SK-N-SH treated with all-trans-retinoic acid at 6 μM for 48 hours (cell line): ENCODE results near the gene ARHGAP26.

ENCODE experiments used
- CREB5 ChIP-seq: fragments of 250-450 bp; sonication (Bioruptor Pico); IDR thresholded peaks from 2 replicates; pipeline ENCODE4 v1.5.1; 2020; ENCODE audit warnings: low read depth, mild to moderate bottlenecking, moderate library complexity
- CSDC2 ChIP-seq: fragments of 250-450 bp; sonication (Bioruptor Pico); IDR thresholded peaks from 2 replicates; pipeline ENCODE4 v1.5.0; 2020; ENCODE audit warnings: mild to moderate bottlenecking, moderate library complexity
- ISL1 ChIP-seq: fragments of 250-450 bp; sonication (Bioruptor Pico); IDR thresholded peaks from 2 replicates; pipeline ENCODE4 v2.1.2; 2022; ENCODE audit warnings: mild to moderate bottlenecking, moderate library complexity
- SNAI2 ChIP-seq: fragments of 250-450 bp; sonication (Bioruptor Pico); IDR thresholded peaks from 2 replicates; pipeline ENCODE4 v1.5.0; 2020; ENCODE audit warnings: mild to moderate bottlenecking, moderate library complexity
- ZFP3 ChIP-seq: fragments of 250-450 bp; sonication (Bioruptor Pico); IDR thresholded peaks from 2 replicates; pipeline ENCODE4 v1.5.0; 2020; ENCODE audit warnings: mild to moderate bottlenecking, moderate library complexity
- ZNF565 ChIP-seq: fragments of 450-650 bp; formaldehyde crosslinking; conservative IDR thresholded peaks from 2 replicates; pipeline ENCODE4 v1.5.0; 2020; ENCODE audit warnings: low read depth, mild to moderate bottlenecking, moderate library complexity
- ZNF70 ChIP-seq: fragments of 450-650 bp; formaldehyde crosslinking; IDR thresholded peaks from 2 replicates; pipeline ENCODE4 v1.5.0; 2020; ENCODE audit warnings: mild to moderate bottlenecking, moderate library complexity
- ZNF8 ChIP-seq: fragments of 450-650 bp; formaldehyde crosslinking; IDR thresholded peaks from 2 replicates; pipeline ENCODE4 v1.5.0; 2020; ENCODE audit warnings: mild to moderate bottlenecking, moderate library complexity
- TF ChIP-seq, protein P1 (sequence below): fragments of 250-450 bp; sonication (Bioruptor Pico); IDR thresholded peaks from 2 replicates; pipeline ENCODE4 v1.8.0; 2020; ENCODE audit warnings: mild to moderate bottlenecking, moderate library complexity, borderline replicate concordance
- TF ChIP-seq, protein P2 (sequence below): fragments of 250-450 bp; sonication (Bioruptor Pico); IDR thresholded peaks from 2 replicates; pipeline ENCODE4 v1.5.0; 2020; ENCODE audit warnings: mild to moderate bottlenecking, moderate library complexity

DNA sequence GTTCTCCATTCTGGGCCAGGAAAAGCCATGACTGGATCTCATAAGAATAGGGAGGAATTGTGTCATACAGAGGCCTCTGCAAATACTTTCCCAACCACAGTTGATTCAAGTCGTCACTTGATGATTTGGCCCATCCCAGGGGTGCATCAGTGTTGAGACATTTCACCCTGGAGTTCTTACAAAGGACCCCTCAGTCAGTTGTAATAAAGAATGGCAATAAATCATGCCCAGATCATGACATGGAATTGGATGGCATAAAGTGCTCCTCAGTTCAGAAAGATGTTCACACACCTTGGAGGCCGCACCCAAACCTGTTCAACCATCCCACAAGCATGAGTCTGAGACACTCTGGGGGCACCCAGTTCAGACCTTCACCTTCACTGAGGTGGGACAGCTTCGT lies 465.2 kb downstream of the ARHGAP26 start:
- TF ChIP-seq ZNF8 (CRISPR knock-in tag), result no peak
- TF ChIP-seq SNAI2 (CRISPR knock-in tag), result no peak
- TF ChIP-seq, protein P1, sequence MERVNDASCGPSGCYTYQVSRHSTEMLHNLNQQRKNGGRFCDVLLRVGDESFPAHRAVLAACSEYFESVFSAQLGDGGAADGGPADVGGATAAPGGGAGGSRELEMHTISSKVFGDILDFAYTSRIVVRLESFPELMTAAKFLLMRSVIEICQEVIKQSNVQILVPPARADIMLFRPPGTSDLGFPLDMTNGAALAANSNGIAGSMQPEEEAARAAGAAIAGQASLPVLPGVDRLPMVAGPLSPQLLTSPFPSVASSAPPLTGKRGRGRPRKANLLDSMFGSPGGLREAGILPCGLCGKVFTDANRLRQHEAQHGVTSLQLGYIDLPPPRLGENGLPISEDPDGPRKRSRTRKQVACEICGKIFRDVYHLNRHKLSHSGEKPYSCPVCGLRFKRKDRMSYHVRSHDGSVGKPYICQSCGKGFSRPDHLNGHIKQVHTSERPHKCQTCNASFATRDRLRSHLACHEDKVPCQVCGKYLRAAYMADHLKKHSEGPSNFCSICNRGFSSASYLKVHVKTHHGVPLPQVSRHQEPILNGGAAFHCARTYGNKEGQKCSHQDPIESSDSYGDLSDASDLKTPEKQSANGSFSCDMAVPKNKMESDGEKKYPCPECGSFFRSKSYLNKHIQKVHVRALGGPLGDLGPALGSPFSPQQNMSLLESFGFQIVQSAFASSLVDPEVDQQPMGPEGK (CRISPR knock-in tag), result no peak
- no peak for TF ChIP-seq ZNF565
- no peak for TF ChIP-seq CREB5 (CRISPR knock-in tag)
- TF ChIP-seq ZNF70 (CRISPR knock-in tag), result no peak
- TF ChIP-seq ISL1 (CRISPR knock-in tag), result no peak
- TF ChIP-seq ZFP3 (CRISPR knock-in tag), result no peak
- TF ChIP-seq CSDC2 (CRISPR knock-in tag), result no peak
- TF ChIP-seq, protein P2, sequence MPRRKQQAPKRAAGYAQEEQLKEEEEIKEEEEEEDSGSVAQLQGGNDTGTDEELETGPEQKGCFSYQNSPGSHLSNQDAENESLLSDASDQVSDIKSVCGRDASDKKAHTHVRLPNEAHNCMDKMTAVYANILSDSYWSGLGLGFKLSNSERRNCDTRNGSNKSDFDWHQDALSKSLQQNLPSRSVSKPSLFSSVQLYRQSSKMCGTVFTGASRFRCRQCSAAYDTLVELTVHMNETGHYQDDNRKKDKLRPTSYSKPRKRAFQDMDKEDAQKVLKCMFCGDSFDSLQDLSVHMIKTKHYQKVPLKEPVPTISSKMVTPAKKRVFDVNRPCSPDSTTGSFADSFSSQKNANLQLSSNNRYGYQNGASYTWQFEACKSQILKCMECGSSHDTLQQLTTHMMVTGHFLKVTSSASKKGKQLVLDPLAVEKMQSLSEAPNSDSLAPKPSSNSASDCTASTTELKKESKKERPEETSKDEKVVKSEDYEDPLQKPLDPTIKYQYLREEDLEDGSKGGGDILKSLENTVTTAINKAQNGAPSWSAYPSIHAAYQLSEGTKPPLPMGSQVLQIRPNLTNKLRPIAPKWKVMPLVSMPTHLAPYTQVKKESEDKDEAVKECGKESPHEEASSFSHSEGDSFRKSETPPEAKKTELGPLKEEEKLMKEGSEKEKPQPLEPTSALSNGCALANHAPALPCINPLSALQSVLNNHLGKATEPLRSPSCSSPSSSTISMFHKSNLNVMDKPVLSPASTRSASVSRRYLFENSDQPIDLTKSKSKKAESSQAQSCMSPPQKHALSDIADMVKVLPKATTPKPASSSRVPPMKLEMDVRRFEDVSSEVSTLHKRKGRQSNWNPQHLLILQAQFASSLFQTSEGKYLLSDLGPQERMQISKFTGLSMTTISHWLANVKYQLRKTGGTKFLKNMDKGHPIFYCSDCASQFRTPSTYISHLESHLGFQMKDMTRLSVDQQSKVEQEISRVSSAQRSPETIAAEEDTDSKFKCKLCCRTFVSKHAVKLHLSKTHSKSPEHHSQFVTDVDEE (CRISPR knock-in tag), result no peak
